Measurements from ENCODE around the gene ECEL1. TPM values are rescaled to one million over a fixed set of nuclear protein-coding genes. Genes with fewer than 3 reads are reported as not detected.

The ECEL1 gene
- total and polyA plus RNA-seq, 2 experiments from 2014 or later: 6.7 to 17.5 TPM

GRCh38 chr2:232455426-232456255 is 32.0 kb downstream of the ECEL1 start, which contains the start of gene ALPI:
TSS of gene ALPI (plus strand) at chr2:232456153. CDS start at chr2:232456200, 47 bp downstream.
- H3K27ac Mint-ChIP-seq: no peak within 1 kb of the TSS
- ATAC-seq (no peak), DNase-seq (ENCODE audit: low spot score) (no peak)
- no peaks in the 10 kb centered on the region for H3K9me3 Mint-ChIP-seq
- TF ChIP-seq NANOG (IDR thresholded peaks at IDR 0.05; ENCODE audit: borderline replicate concordance) (no peak), ZNF331 (CRISPR knock-in tag; IDR thresholded peaks at IDR 0.05; ENCODE audit: low read depth) (no peak), REST (IDR thresholded peaks at IDR 0.05; ENCODE audit: unreplicated experiment) (no peak), ZNF462 (CRISPR knock-in tag; IDR thresholded peaks at IDR 0.05) (no peak), CREB1 (CRISPR knock-in tag; IDR thresholded peaks at IDR 0.05; ENCODE audit: low read depth) (no peak), POLR2AphosphoS5 (IDR thresholded peaks at IDR 0.05; ENCODE audit: low read depth) (no peak), JUNB (IDR thresholded peaks at IDR 0.05; ENCODE audit: unreplicated experiment) (no peak), STAT1 (IDR thresholded peaks at IDR 0.05; ENCODE audit: unreplicated experiment) (no peak), EZH2 (IDR thresholded peaks at IDR 0.05; ENCODE audit: low read depth, unreplicated experiment) (no peak), CTCF (conservative IDR thresholded peaks at IDR 0.05; ENCODE audit: low read depth in 2 of 2) (no peak), ZNF114 (CRISPR knock-in tag; IDR thresholded peaks at IDR 0.05) (no peak), EZH2phosphoT487 (IDR thresholded peaks at IDR 0.05; ENCODE audit: unreplicated experiment) (no peak), ETS1 (IDR thresholded peaks at IDR 0.05) (no peak)
- no peaks in the 10 kb centered on the region for H4K20me1 ChIP-seq (replicated peaks; ENCODE audit: insufficient read depth)
- H3K4me1 ChIP-seq (ENCODE audit: insufficient read depth): no peaks in the 10 kb centered on the region
- no peak within 1 kb of the TSS for H3K4me3 ChIP-seq
- H3K36me3 Mint-ChIP-seq (ENCODE audit: low read depth): no peaks in the 10 kb centered on the region
- H3K4me1 Mint-ChIP-seq: no peaks in the 10 kb centered on the region
- no peak within 1 kb of the TSS for H2AFZ ChIP-seq
- H3K79me2 ChIP-seq (replicated peaks; ENCODE audit: insufficient read depth): no peaks in the 10 kb centered on the region
- no peak within 1 kb of the TSS for H3K4me3 Mint-ChIP-seq
- H3K27ac ChIP-seq (ENCODE audit: low read depth): no peak within 1 kb of the TSS
- H3K4me2 ChIP-seq: no peak within 1 kb of the TSS
- H3F3A ChIP-seq (replicated peaks; ENCODE audit: low read depth): no peaks in the 10 kb centered on the region
- no peaks in the 10 kb centered on the region for H3K9me2 ChIP-seq (ENCODE audit: insufficient read depth)
- no peaks in the 10 kb centered on the region for H3K27me3 ChIP-seq (ENCODE audit: insufficient read depth)
- peaks cover 10% of the 10 kb centered on the region for H3K27me3 Mint-ChIP-seq (ENCODE audit: insufficient read depth, low read depth, poor library complexity)
- H3K36me3 ChIP-seq (ENCODE audit: insufficient read depth): no peaks in the 10 kb centered on the region
